DMS 273 treated with DMSO at 0.1 percent for 48 hours (cell line): ENCODE data around the gene TCF7L2.

Experiments
- DNase-seq: peaks from one replicate; lab custom pipeline; 2025; lab: John Stamatoyannopoulos, UW

TCF7L2 gene

DNA sequence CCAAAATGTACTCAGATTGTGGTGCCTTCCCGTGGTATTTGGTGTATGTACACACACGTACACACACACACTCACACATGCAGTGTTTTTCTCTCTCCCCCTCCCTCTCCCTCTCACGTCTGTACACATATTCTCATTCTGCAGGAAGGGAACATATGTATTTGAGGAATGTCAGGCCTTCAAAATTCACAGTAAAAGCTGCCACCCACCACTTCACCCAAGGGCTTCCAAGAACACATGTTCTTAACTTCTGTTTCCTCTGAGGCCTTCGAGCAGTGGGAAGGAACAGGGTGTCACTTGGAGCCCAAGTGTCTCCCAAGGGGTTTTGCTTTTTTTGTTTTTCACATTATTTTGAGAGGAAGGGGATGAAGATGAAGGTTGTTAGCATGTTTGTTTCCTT, 198.9 kb downstream of the TCF7L2 start:
- no peak for DNase-seq

GRCh38 chr10:113149626-113150025, 199.6 kb downstream of the TCF7L2 start:
- no peak for DNase-seq

- DNase-seq = no peak
Measured at GRCh38 chr10:113151190-113151666, 201.2 kb downstream of the TCF7L2 start.

DNA sequence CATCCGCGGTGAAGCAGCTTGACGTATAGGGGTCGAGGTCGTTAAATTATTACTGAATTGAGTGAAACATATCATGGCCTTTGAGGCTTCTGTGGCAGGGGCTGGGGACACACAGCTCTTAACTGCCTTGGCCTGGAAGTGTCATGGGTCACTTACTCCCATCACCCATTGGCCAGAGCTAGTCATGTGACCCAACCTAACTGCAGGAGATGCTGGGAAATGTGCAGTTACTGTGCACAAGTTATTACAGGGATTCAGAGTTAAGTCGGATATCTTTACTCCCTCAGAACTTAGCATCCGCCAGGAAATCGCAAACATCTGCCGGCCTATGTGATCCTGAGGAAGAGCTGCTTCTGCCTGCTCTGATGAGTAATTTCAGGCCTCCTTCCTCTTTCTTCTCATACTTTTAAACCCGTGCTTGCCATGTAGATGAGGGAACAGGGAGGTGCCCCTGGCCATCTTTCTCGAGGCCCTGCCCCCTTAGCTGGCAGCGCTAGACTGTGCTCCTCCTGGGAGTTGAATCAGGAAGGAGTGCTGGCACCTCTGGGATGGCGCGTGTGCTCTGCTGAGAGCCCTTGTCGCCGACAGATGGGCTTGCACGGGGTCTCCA, 203.6 kb downstream of the TCF7L2 start:
- no peak for DNase-seq

DNA sequence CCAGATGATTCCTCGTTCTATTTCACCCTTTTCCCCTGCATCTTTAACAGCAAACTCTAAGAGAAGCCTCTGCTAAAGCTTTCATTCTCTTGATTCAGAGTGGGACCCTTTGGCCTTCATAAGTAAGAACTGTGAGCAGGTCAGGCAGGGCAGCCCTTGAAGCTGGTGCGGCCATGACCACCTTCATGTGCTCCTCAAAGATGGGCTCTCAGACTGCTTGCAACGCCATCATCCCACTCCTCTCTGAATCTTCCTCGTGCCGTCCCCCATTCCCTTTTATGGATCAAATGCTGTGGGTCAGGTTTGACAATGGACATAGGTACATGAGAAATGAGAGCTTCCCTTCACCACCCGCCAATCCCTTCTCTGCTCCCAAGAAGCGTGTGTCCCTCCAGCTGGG, 207.4 kb downstream of the TCF7L2 start:
- no peak for DNase-seq

DNA sequence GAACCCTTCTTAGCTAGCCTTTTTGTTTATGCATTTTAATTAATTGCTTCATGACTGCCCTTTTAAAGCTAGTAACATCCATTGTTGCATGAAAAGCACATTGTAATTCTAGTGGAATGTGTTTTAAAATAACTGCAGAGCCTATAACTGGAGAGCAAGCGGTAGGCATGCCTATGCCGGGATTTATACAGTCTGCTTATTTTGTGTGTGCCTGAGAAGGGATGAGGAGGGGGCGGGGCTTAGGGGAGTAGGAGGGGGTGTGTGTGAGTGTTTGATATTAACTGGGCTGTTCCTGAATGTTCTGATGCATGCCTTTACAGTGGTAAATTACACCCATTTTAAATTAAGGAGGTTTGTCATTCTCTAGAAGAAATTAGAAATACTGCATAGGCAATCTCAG, 208.1 kb downstream of the TCF7L2 start:
- no peak for DNase-seq

GRCh38 chr10:113159563-113159962, 209.5 kb downstream of the TCF7L2 start:
- DNase-seq = no peak

DNA sequence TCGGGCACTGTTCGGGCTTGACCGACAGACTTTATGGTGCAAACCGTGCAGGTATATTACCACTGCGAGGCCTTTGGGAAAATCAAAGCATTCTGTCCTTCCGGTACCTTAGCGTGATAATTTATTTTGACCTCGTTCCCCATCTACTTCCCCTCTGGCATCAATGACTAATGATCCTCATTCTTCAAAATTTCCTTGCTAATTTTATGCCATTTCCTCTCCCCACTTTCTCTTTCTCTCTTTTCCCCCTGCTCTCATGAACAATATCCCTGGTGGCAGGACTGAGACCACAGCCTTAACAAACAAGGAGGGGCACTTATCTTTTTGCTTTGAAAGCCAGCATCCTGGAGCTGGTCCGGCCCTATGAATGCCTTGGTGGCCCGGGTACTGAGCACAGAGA, 210.6 kb downstream of the TCF7L2 start:
- DNase-seq = no peak

- no peak for DNase-seq
Measured at GRCh38 chr10:113161066-113161465, 211.0 kb downstream of the TCF7L2 start.

DNA sequence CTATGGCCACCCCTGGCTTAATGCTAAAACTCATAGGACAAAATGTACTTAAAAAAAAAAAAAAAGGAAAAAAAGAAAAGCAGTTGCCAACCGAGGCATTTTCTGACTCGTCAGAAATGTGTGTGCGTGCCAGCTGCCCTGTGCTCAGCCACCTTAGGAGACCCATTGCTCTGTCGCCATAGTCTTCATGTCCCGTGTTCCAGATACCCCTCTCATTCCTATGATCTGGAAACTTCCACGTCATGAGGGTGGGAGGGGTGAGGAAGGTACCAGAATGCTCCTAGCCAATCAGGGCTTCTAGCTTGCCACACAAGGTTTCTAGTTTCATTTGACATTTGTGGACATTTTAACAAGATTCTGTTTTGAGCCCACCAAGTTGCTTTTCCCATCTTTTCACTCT, 212.9 kb downstream of the TCF7L2 start:
- DNase-seq = no peak

GRCh38 chr10:113165673-113166072, 215.6 kb downstream of the TCF7L2 start:
- no peak for DNase-seq

GRCh38 chr10:113167702-113168101, 217.7 kb downstream of the TCF7L2 start:
- DNase-seq = no peak

DNA sequence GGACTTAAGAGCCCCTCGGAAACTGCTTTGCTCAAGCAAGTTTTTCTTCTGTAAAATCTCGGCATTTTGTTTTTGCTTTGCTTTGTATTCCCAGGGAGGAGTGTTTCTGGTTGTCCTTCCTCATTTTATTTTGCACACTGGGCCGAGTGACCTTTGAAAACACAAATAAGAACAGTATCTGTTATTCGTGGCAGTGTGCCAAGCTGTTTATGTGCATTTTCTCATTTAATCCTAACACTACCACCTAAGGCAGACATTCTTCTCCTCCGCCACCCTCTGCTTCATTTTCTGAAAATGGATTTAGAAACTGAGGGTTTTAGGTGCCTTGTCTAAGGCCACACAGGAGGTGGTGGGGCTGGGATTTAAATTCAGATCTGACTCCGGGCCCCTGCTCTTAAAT, 218.5 kb downstream of the TCF7L2 start:
- no peak for DNase-seq

DNA sequence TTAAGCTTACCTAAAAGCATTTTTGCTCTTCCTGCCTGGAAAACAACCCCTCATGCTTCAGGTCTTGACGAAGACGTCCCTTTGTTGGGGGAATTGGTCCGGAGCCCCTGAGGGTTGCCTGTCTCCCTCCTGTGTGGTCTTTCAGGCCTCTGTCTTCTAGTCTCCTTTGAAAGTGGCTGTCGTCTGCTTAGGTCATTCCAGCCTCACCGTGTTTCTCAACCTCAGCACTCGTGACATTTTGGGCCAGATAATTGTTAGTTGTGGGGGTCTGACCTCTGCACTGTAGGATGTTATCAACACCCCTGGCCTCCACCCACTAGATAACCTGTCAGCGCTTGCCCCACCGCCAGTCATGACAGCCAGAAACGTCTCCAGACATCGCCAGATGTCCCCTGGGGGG, 219.1 kb downstream of the TCF7L2 start:
- DNase-seq = no peak

- DNase-seq = no peak
Measured at GRCh38 chr10:113169853-113170460, 219.9 kb downstream of the TCF7L2 start.

- no peak for DNase-seq
Measured at GRCh38 chr10:113171662-113172061, 221.6 kb downstream of the TCF7L2 start.

DNA sequence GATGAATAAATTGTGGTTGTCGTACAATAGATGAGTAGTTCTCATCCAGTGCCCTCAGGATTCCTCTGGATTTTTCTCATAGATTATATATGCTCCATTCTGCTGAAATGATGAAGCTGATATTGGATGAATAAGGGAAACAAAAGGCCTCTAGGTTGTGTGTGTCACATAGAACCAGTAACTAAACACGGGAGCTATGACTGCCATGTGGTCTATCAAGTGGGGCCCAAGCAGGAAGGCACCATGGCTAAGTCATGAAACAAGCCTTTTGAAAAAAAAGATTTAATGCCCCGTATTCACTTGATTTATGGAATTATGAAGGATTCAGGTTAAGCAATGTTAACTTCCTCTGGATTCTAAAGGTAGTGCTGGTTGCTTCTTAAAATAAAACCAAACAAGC, 225.1 kb downstream of the TCF7L2 start:
- DNase-seq = no peak

GRCh38 chr10:113175756-113176651, 226.0 kb downstream of the TCF7L2 start:
- DNase-seq = no peak

GRCh38 chr10:113176652-113177155, 226.7 kb downstream of the TCF7L2 start:
- DNase-seq = no peak

DNA sequence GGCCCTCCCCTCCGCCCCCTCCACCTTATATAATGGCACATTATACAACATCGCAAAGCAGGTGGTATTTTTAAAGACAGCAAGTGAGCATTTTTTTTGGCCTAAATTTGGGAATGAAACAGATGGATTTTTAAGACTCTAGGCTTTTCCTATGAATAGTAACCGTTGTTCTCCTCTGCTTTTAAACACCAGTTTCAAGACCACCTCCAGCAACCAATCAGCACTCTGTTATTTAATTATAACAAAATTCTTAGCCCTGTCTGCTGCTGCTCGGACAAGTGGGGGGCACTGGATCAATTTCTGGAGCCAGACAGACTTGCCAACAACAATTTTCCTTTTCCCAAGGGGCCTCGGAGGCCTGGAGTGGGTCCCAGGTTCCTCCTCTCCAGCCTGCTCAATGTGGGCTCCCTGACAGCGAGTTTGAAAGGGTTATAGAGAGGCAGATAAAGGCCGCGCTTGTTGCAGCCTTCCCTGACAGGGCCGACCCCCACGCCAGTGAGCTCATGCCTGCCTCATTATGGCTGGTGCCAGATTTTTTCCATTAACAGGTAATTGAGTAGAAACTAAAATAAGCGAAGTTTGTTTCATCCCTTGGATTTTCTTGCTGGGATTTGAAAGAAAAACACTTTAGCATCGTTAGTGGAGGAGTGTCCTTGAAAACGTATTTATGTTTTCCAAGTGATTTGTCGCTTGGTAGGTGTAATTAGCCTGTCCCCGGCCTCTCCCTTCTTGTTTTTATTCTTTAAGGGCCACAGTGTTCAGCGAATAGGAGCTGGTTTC, 227.3 kb downstream of the TCF7L2 start:
- DNase-seq = no peak

- DNase-seq = no peak
Measured at GRCh38 chr10:113177936-113178335, 227.9 kb downstream of the TCF7L2 start.

GRCh38 chr10:113178771-113179170, 228.7 kb downstream of the TCF7L2 start:
- DNase-seq = no peak
